Kidney capillary endothelial cell (primary cell): ENCODE results near the gene PTH1R.

ENCODE experiments used
- DNase-seq: peaks from one replicate; pipeline ENCODE4 v3.0.0-alpha.2; 2018; ENCODE audit warnings: low spot score

PTH1R gene

DNA sequence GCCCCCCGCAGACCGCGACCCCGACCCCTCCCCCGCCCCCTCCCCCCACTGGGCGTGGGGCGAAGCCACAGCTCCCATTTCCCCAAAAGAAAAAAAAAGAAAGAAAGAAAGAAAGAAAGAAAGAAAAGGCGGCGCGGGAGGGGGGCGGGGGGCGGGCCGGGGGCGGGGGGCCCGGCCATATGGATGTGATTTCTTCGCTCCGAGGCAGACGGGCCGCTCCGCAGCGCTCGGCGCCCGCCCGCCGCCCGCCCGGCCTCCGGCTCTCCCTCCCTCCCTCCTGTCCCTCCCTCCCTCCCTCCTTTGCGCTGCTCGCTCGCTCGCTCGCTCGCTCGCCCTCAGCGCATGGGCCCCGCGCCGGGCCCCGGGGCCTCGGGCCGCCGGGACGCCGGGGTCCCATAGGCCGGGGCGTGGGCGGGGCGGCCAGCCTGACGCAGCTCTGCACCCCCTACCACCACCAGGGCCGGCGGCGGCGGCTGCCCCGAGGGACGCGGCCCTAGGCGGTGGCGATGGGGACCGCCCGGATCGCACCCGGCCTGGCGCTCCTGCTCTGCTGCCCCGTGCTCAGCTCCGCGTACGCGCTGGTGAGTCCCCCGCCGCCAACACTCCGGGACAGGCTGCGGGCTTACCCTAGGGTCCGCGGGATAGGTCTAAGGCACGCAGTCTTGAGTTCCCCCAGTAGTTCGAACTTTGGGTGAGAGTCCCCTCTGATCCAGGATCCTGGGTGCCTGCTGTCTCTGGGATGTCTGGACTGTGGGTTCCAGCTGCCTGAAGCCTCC is 5.7 kb downstream of the PTH1R start:
- no peak for DNase-seq

DNA sequence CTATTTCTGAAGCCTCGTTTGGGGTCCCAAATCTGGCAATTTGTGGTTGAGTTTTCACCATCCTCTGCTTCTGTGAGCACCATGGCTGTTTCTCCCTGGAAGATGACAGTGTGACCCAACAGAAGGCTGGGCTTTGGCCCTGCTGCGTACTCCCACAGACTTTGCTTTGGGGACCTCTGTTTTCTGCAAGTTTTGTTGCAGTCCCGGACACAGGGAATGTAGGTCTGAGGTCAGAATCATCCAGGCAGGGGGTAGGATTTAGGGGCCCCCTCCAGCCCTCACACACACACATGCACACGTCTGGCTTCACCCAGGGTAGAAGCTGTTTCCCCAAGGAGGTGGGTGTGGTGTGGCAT is 6.3 kb downstream of the PTH1R start:
- no peak for DNase-seq

- no peak for DNase-seq
Measured at GRCh38 chr3:46884427-46884826, 6.9 kb downstream of the PTH1R start.

- DNase-seq, result no peak
Measured at GRCh38 chr3:46884929-46885328, 7.4 kb downstream of the PTH1R start.

DNA sequence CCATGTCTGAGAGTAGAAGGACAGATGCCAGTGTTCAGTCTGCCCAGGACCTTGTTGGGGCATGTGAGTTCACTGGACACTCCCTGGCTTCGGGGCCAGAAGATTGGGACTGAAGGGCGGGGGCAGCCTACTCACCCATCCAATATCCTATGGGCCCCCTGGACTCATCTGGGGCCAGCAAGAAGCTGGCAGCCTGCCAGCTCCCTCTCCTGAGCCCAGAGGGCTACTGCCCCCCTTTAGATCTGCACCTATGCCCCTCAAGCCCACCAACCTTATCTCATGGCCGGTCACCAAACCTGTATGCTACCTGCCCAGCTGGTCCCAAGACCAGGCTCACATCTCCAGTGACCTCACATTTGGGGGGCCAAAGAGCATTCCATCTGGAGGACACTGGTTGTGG is 8.1 kb downstream of the PTH1R start:
- DNase-seq, result no peak

DNA sequence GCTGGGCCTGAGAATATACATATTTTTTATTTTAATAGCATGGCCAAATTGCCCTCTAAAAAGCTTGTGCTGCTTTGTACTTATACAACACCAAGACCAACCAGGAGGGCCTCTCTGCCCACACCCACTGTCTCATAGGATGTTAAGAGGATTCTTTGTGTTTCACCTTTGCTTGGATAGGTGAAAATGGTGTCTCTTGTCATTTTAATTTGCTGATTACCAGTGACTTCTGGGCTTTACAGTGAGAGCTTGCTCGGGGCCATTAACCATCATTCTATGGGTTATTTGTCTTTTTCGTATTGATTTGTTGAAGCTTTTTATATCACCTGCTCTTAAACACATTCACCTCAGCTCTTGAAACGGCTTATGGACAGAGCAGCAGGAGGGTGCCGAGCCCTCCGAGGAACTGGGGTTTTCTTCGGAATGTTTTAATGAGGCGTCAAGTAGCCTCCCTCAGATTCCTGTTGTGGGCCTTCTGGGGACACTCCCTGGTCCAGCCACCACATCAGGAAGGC is 10.5 kb downstream of the PTH1R start:
- DNase-seq, result no peak

GRCh38 chr3:46888705-46889104 is 11.2 kb downstream of the PTH1R start:
- no peak for DNase-seq

DNA sequence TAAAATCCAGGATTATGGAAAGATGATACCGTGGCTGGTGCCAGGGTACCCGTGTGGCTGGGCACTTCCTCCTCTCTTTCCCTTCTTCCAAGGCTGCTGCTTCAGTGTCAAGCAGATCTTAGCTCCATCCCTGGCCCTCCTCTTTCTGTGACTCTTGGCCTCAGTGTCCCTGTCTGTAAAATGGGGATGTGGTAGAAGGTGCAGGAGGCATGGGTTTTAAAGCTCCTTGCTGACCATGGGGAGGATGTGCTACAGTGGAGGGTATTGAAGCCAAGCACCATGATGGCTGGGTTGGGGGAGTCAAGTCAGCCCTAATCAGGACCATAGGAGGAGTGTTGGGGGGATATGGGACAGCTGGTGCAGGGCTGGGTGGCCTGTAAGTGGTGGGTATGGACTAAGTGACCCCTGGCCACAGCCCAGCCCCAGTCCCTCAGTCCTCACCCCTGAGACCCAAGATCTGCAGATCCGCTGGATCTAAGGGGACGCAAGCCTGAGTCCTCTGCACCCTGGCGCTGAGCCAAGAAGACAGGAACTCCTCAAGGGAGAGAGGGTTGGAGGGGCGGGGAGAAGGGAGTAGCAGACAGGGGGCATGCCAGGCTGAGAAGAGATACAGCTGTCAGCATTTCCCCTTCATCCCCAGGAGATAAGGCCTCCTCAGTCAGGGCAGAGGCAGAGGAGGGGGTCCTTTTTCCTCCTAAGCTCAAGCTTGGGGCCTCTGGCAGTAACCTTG is 12.0 kb downstream of the PTH1R start:
- DNase-seq, result no peak

GRCh38 chr3:46890132-46890531 is 12.6 kb downstream of the PTH1R start:
- no peak for DNase-seq

DNA sequence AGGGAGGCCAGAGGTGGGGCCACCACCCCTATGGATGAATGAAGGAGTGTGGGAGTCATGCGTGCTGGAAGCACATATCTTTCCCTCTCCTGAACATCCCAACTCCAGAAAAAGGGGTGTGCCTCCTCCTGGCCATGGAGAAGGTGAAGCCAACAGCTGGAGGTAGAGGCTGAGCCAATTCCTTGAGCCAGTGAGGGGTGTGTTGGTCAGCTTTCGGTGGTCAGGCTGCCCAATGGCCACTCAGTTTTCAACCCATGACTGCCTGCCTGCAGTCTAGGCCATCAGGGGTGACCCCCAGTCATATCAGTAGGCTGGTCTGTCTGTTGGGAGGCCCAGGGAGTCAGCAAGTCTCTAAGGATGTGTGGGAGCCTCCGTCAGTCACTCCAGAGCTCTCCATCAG is 13.6 kb downstream of the PTH1R start:
- DNase-seq, result no peak

DNA sequence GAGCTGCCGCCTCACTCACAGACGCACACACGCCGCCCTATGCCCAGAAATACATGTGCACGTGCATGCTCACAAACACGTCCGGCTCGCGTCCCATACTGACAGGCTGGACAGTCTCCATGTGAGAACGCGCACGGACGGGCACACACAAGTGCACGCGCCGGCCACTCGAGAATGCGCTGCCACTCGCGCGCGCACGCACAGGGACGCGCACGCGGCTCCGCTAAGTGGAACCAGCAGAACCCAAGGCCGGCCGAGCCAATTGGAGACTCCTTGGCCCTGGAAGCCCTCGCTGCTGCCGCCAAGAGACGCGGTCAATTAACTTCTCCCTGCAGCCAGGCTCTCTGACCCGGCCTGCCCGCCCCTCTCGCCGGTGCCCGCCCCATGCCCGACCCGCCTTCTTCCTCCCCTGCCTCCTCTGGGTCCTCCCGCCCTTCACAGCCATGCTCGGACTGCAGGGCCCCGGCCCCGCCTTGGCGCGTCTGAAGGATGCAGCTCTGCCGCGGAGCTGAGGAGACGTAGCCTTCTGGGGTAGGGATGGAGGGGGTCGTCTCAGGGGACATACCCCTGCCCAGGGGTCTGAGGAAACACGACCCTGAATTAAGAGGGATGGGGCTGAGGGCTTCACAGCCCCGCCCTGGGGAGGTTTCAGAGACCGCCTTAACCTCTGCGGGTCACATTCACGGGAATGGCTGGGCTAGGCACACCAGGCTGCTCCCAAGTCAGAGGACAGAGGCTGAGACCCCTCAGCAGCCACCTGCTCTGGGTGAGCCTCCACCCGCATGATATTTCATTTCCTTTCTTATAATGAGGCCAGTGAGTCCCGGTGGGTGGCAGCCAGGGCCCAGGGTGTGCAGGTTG is 15.0 kb downstream of the PTH1R start:
- peak; percentile 45 for DNase-seq

GRCh38 chr3:46893146-46893748 is 15.7 kb downstream of the PTH1R start:
- no peak for DNase-seq

DNA sequence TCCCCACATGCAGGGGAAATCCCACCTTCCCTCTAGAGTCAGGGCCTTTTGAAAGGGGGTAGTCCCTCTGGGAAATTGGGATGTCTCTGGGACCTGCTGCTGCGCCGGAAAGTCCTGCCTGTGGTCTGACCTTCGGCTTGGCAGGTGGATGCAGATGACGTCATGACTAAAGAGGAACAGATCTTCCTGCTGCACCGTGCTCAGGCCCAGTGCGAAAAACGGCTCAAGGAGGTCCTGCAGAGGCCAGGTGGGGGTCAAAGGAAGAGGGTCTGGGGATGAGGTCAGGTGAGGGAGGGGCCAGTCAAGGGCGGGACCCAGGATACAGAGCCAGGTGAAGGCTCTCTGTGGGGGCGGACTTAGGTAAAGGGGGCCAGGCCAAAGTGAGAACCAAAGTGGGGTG is 16.2 kb downstream of the PTH1R start:
- DNase-seq, result no peak

- DNase-seq, result no peak
Measured at GRCh38 chr3:46894256-46894655, 16.7 kb downstream of the PTH1R start.

DNA sequence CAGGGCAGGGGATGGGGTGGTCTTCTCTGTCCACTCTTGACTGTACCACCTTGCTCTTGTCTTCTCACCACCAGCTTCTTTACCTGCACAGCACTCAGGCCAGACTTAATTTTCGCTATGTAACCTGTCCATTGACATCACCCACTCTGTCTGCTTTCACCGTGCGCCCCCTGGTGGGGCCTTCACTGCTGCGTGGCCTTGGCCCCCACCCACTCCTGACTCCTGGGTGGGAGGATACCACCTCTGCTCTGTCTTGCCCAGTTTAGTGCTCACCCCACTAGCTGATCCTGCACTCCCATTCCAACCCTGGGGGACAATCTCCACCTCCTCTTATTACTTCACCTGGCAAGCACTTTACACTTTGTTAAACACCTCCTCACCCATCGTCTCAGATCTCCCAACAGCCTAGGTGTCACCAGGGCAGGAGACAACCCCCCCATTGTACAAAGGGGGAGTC is 17.7 kb downstream of the PTH1R start:
- peak; percentile 40 for DNase-seq

DNA sequence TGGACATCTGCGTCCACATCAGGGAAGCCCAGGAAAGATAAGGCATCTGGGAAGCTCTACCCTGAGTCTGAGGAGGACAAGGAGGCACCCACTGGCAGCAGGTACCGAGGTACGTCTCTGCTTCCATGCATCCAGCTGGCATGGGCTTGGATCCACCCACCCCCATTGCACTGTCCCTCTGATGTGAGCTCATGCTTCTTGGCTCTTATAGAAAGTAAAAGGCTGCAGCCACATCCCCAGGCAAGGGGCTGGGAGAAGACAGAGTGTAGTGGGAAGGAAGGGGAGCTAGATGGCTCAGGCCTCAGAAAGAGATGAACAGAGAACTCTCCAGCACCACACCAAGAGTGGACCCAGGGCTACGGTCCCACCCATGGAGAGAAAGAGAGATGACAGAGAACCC is 18.2 kb downstream of the PTH1R start:
- no peak for DNase-seq

GRCh38 chr3:46896386-46896785 is 18.9 kb downstream of the PTH1R start:
- no peak for DNase-seq

DNA sequence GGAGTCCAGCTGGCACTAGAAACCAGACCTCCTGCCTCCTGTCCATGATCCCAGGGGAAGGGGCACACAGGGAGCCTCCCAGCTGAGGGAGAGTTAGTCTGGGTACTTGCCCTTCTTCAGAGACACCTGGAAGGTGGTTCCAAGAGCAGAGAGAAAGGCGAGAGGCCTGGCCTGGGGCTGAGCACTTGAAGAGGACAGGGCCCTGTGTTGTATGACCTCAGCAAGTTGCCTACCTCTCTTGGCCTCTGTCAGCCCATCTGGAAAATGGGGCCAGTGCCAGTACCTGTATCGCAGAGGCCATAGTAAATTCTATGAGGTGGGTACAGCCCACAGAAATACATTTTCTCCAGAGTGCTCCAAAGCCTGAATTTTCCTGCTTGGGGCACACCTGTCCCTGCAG is 19.5 kb downstream of the PTH1R start:
- DNase-seq, result no peak

- DNase-seq, result no peak
Measured at GRCh38 chr3:46897829-46898320, 20.4 kb downstream of the PTH1R start.

- no peak for DNase-seq
Measured at GRCh38 chr3:46898321-46899150, 21.0 kb downstream of the PTH1R start.
